Naive thymus-derived CD4-positive, alpha-beta T cell (primary cell): ENCODE measurements around the gene NEMP2. TPM values are rescaled to one million over a fixed set of nuclear protein-coding genes. Genes with fewer than 3 reads are reported as not detected.

Experiments
- ATAC-seq: fragments of 150-1000 bp; cut with Tn5 transposase; 2 replicates; pipeline ENCODE4 v1.10.0; 2021; ENCODE audit warnings: mild to moderate bottlenecking, moderate library complexity
- CTCF ChIA-PET: fragments of 350-600 bp; sonication (Branson Sonifier 250); formaldehyde crosslinking; loops from one replicate; lab custom pipeline; 2021; ENCODE audit warnings: antibody characterized with exemption; lab: Charles Lee
- POLR2A ChIA-PET: fragments of 350-600 bp; sonication (Branson Sonifier 250); formaldehyde crosslinking; loops from one replicate; lab custom pipeline; 2021; ENCODE audit warnings: antibody characterized with exemption, inconsistent platforms; lab: Charles Lee
- DNase-seq, 9 donors: peaks; one replicate each; pipeline versions ENCODE4 v3.0.0 to v3.0.0-alpha.2; 2020 to 2022; ENCODE audit warnings: mixed read lengths in 1 of 9
- H3K27ac ChIP-seq: one replicate; pipeline ENCODE4 v1.7.0; 2013; ENCODE audit warnings: mild to moderate bottlenecking, low read depth, low read length, moderate library complexity
- H3K27me3 ChIP-seq, 2 donors: one replicate each; pipeline ENCODE4 v1.7.0; 2013; ENCODE audit warnings: low read length in 2 of 2, mild to moderate bottlenecking in 2 of 2, moderate library complexity in 2 of 2; ENCODE audit not compliant: control insufficient read depth in 2 of 2, insufficient read depth in 2 of 2
- H3K36me3 ChIP-seq, 3 experiments: 1 replicate in 2 of 3; 2 replicates in 1 of 3; pipeline ENCODE4 v1.7.0; 2013; ENCODE audit warnings: low read length in 3 of 3, mild to moderate bottlenecking in 3 of 3, moderate library complexity in 1 of 3; ENCODE audit not compliant: insufficient read depth in 3 of 3, control insufficient read depth in 2 of 3
- H3K4me1 ChIP-seq, 2 donors: one replicate each; pipeline ENCODE4 v1.7.0; 2013; ENCODE audit warnings: low read length in 2 of 2, mild to moderate bottlenecking in 2 of 2, moderate library complexity in 1 of 2; ENCODE audit not compliant: control insufficient read depth in 2 of 2, insufficient read depth in 2 of 2
- H3K4me3 ChIP-seq: 2 replicates; pipeline ENCODE4 v1.7.0; 2013; ENCODE audit warnings: mild to moderate bottlenecking, low read length
- H3K9me3 ChIP-seq, 3 experiments: 1 replicate in 2 of 3; 2 replicates in 1 of 3; pipeline ENCODE4 v1.7.0; 2013; ENCODE audit warnings: low read length in 3 of 3; ENCODE audit not compliant: control insufficient read depth in 2 of 3
- H3K27ac Mint-ChIP-seq, 9 donors: one replicate each; pipeline ENCODE4 v1.8.0; 2020 to 2022; ENCODE audit warnings: mixed read lengths in 9 of 9, mild to moderate bottlenecking in 8 of 9, moderate library complexity in 5 of 9, inconsistent platforms in 2 of 9
- H3K27me3 Mint-ChIP-seq, 5 donors: one replicate each; pipeline ENCODE4 v1.8.0; 2021 to 2022; ENCODE audit warnings: mixed read lengths in 5 of 5, mild to moderate bottlenecking in 1 of 5
- H3K36me3 Mint-ChIP-seq, 5 donors: one replicate each; pipeline ENCODE4 v1.8.0; 2020 to 2022; ENCODE audit warnings: mixed read lengths in 5 of 5, mild to moderate bottlenecking in 3 of 5, inconsistent platforms in 1 of 5
- H3K4me1 Mint-ChIP-seq, 7 donors: one replicate each; pipeline ENCODE4 v1.8.0; 2020 to 2022; ENCODE audit warnings: mixed read lengths in 7 of 7, mild to moderate bottlenecking in 3 of 7, inconsistent platforms in 1 of 7
- H3K4me3 Mint-ChIP-seq, 10 donors: one replicate each; pipeline ENCODE4 v1.8.0; 2020 to 2022; ENCODE audit warnings: mild to moderate bottlenecking in 10 of 10, mixed read lengths in 10 of 10, moderate library complexity in 6 of 10, inconsistent platforms in 2 of 10
- H3K9me3 Mint-ChIP-seq, 11 donors: one replicate each; pipeline ENCODE4 v1.8.0; 2020 to 2022; ENCODE audit warnings: mixed read lengths in 11 of 11, mild to moderate bottlenecking in 4 of 11, inconsistent platforms in 1 of 11, moderate library complexity in 1 of 11
- intact Hi-C, 2 donors: fragments of 100-400 bp; cut with micrococcal nuclease; formaldehyde crosslinking; loops; one replicate each; pipeline ENCODE4 v1.15.1; 2023
- polyA plus RNA-seq, 2 donors: library from polyadenylated mRNA; unstranded; fragments of 300-500 nt; fragmentation: Illumina TruSeq; gene quantifications; one replicate each; pipeline ENCODE4 v1.2.3, GENCODE V29; 2021
- total RNA-seq, 6 experiments: library from RNA in 5 of 6; stranded (reverse) in 5 of 6; gene quantifications; 1 replicate in 5 of 6; 2 replicates in 1 of 6; pipeline ENCODE4 v1.2.3 and lab custom pipeline; 2021 to 2026

NEMP2 gene
- total and polyA plus RNA-seq, 7 experiments from 2014 or later, result 10.0 to 30.8 (median 17.3) TPM

GRCh38 chr2:190454795-190455194 is 79.7 kb downstream of the NEMP2 start:
- Mint-ChIP-seq H3K9me3 (peaks cover 0 to 3% (median 0%) of the 10 kb centered on the region in 11 donors), H3K27ac (peak overlapping the region in 1 of 9 donors; percentile 25), H3K36me3 (peaks cover 6 to 56% (median 51%) of the 10 kb centered on the region in 5 donors), H3K27me3 (no peaks in the 10 kb centered on the region), H3K4me3 (no peak overlapping the region), H3K4me1 (peaks cover 12 to 78% (median 62%) of the 10 kb centered on the region in 7 donors)
- DNase-seq (no peak), ATAC-seq (no peak)
- intact Hi-C loops, result loop anchor here in 1 of 2 donors (5.0 kb wide), 1 partner anchor 53 kb away; no protein-coding TSS in a partner anchor
- ChIA-PET CTCF (no interaction called here), POLR2A (interaction anchor here (0.7 kb wide), 1 partner anchor 192 kb away, joined by 4 read pairs; no protein-coding TSS in a partner anchor)
- H3K27me3 ChIP-seq, result no peaks in the 10 kb centered on the region
- H3K4me1 ChIP-seq, result peaks cover 0 to 3% of the 10 kb centered on the region in 2 donors
- no peak overlapping the region for H3K27ac ChIP-seq
- H3K36me3 ChIP-seq, result peaks cover 0 to 28% (median 0%) of the 10 kb centered on the region in 3 experiments
- no peaks in the 10 kb centered on the region for H3K9me3 ChIP-seq
- H3K4me3 ChIP-seq, result no peak overlapping the region

Other genes with a start within 250 kb of the NEMP2 start
- 10 to 100 TPM; 11.3 to 25.0 (median 21.6) TPM for gene HIBCH, start 214.9 kb downstream of the NEMP2 start, total RNA-seq
- gene HIBCH, start 214.9 kb downstream of the NEMP2 start, polyA plus RNA-seq, result 10 to 100 TPM; 23.9 to 25.1 TPM
- gene INPP1, start 191.1 kb downstream of the NEMP2 start, total RNA-seq, result 1 to 10 TPM; 1.6 to 6.7 (median 2.5) TPM
- gene INPP1, start 191.1 kb downstream of the NEMP2 start, polyA plus RNA-seq, result 1 to 10 TPM; 1.2 to 2.0 TPM
- 10 to 100 TPM; 35.8 to 49.3 (median 44.7) TPM for gene MFSD6, start 126.4 kb downstream of the NEMP2 start, total RNA-seq
- 10 to 100 TPM; 16.5 to 19.7 TPM for gene MFSD6, start 126.4 kb downstream of the NEMP2 start, polyA plus RNA-seq
- gene NAB1, start 114.4 kb upstream of the NEMP2 start, total RNA-seq, result 10 to 100 TPM; 18.5 to 30.2 (median 21.1) TPM
- 1 to 10 TPM; 2.5 to 2.9 TPM for gene NAB1, start 114.4 kb upstream of the NEMP2 start, polyA plus RNA-seq